HG03066 (cell line): Measurements from ENCODE around the gene GDA.

Experiments used
- ATAC-seq: cut with Tn5 transposase; IDR thresholded peaks from one replicate; pipeline ENCODE4 v1.9.1; 2021; ENCODE audit warnings: low read depth; ENCODE audit not compliant: unreplicated experiment

Gene GDA

DNA sequence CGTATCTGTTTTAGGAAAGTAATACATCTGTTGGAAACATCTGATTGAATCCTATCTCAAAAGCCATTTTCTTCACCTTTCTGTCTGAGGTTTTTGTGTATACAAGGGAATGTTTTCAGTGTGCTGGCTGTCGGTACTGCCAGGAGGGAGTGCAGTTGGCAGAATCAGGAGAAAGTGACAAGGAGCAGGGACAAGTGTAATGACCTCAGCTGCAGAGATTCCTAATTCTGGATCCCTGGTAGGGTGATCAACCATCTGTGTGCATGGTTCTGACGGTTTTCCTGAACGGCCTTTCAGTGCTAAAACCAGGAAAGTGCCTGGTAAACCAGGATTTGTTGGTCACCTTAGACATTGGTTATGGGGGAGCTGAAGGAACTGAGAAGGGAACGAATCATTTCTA lies 1.6 kb upstream of the GDA start:
- ATAC-seq: no peak

DNA sequence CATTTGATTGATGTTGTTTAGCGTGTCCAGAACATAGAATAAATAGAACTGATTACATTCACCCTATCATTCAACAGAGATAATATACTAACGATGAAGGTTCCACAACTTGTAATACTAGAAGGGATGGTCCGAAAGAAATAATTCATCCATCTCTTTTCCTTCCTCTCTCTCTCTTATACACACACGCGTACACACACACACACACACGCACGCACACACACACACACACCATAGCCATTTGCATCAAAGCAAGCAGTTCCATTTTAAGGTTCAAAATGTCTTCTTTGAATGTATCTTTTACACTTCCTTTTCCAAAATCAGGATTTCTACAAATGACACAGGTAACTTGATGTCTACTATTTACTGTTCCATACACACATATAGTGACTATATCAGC lies 887 bp downstream of the GDA start:
- ATAC-seq: no peak

DNA sequence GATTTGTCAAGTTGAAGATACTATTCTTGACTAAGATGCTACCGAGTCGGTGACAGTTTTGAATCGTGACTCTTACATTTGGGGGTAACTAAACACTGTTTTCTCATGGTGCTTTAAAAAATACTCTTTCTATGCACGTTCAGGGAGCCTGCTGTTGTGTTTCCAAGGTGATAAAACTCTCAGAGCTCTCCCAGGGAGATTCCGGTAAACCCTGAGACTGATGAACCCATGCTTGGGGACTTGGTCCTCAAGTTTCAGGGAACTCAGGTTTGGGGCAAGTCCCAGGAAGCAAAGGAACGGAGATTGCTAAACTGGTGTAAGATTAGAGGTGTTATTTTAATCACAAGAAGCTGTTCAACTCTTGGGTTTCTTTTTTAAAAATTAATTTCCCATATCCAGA lies 1.4 kb downstream of the GDA start:
- no peak for ATAC-seq

DNA sequence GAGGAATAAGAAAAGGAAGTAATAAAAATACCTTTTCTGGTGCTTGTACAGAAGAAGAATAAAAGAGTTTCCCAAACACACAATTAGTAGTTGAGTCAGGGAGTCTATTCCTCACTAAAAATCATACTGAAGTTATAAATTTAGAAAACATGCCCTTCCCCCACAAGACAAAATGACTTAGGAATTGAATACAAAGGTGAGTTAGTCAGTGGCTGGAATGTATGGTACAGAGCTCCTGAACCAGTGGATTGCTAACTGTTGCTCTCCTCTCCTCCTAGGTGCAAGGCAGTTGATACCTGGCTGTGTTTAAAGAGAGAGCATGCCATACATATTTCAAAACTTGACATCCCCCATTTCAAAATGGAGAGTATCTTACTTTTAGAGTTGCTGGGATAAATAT lies 1.9 kb downstream of the GDA start:
- ATAC-seq: no peak

DNA sequence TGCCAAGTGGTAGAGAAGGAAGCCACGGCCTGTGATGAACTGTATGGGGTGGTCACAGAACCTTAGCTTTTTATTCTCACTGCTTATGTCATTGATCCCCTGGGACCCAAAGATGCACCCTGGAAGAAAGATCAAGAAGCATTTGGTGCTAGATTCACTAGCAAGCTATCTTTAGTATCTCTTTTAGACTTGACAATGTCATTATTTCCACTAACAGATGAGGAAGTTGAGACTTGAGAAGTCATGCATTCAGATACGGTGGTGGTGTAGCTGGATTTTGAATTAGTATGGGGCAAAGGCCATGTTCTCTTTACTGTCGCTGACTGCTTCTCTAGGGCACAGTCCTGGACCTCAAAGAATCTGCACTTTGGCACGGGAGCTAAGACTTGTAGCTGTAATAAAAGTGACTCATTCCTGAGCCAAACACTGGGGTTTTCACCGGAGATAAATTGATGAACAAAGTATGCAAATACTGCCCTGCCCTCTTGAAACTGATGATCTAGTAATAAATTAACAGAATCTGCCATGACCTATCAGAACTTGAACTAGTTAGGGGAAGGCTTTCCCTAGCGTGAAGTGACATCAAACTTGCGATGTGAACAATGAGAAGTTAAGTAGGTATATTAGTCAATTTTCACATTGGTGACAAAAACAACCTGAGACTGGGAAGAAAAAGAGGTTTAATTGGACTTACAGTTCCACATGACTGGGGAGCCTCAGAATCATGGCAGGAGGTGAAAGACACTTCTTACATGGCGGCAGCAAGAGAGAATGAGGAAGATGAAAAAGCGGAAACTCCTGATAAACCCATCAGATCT lies 5.4 kb downstream of the GDA start:
- ATAC-seq: peak; percentile 85

DNA sequence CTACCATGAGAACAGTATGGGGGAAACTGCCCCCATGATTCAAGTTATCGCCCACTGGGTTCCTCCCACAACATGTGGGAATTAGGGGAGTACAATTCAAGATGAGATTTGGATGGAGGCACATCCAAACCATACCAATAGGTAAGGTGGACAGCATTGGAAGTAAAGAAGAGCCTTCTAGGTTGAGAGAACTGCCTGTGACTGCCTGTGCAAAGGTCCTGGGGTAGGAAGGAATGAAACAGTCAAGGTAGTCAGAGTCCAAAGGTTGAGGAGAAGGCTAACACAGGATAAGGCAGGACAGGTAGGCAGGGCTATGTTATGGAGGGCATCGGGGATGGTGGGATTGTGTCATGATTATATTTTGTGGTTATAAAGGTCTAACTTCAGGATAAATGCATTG lies 6.1 kb downstream of the GDA start:
- no peak for ATAC-seq

GRCh38 chr9:72156586-72156985 lies 7.3 kb downstream of the GDA start:
- no peak for ATAC-seq

GRCh38 chr9:72158680-72159079 lies 9.4 kb downstream of the GDA start:
- no peak for ATAC-seq

- no peak for ATAC-seq
These were observed 11.3 kb downstream of the GDA start for GRCh38 chr9:72160446-72161123.

GRCh38 chr9:72165326-72165725 lies 16.1 kb downstream of the GDA start:
- ATAC-seq: no peak

- ATAC-seq: no peak
These were observed 16.7 kb downstream of the GDA start for GRCh38 chr9:72165821-72166547.

- no peak for ATAC-seq
These were observed 18.8 kb downstream of the GDA start for GRCh38 chr9:72168075-72168474.

DNA sequence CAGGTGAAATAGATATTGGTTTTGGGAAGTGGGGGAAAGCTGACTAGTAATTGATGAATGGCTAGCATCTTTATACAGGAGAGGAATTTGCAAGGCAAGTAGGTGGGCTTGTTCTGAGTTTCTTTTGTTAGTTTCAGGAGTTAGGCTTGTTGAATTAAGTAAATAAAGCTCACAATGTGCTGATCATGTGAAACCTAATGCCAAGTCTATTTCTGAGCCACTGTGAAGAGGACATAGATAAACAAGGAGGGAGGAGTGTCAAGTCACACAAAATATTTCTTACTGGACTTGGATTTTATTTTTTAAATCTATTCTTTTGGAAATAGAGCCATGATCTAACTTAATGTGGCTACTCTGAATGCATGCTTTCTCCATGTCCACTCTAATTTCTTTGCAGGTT lies 19.9 kb downstream of the GDA start:
- no peak for ATAC-seq

DNA sequence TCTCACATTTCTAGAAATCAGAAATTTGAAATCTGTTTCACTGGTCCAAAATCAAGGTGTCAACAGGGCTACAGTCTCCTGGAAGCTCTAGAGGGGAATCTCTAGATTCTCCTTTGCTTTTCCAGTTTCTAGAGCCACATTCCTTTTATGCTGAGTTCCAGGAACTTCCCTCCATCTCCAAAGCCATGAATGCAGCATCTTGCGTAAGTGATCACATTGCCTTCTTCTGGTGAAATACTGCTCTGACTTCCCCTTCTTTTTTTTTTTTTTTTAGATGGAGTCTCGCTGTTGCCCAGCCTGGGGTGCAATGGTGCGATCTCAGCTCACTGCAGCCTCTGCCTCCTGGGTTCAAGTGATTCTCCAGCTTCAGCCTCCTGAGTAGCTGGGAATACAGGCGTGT lies 23.8 kb downstream of the GDA start:
- no peak for ATAC-seq

- no peak for ATAC-seq
These were observed 36.3 kb downstream of the GDA start for GRCh38 chr9:72185561-72185960.

DNA sequence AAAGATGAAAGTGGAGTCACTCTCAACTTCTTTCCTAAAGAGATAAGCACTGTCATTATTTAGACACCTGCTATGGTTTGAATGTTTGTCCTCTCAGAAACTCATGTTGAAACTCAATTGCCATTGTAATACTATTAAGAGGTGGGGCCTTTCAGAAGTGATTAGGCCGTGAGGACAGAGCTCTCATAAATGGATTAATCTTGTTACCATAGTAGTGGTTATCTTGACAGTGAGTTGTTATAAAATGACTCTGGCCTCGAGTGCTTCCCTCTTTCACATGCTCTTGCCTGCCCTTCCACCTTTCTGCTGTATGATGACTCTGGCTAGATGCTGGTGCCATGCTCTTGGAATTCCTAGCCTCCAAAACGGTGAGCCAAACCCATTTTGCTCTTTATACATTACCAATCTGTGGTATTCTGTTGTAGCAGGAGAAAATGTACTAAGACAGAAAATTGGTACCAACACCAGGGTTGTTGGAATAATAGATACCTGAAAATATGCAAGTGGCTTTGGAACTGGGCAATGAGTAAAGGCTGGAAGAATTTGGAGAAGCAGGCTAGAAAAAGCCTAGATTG lies 38.0 kb downstream of the GDA start:
- ATAC-seq: no peak

DNA sequence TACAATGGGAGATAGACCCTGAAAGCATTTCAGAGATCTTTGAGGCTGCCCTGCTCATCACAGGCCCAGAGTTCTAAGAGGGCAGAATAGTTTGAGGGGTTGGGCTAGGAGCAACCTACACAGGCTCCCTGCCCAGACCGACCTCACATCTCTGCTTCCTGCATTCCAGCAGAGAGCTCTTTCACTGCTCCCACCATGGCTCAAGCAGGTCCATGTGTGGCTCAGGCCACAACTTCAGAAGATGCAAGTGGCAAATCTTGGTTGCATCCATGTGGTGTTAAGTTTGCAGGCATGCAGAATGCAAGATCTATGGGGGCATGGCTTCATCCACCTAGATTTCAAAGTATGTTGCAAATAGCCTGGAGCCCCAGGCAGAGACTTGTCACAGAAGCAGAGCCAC lies 39.0 kb downstream of the GDA start:
- ATAC-seq: no peak

- ATAC-seq: peak; percentile 90
These were observed 44.2 kb downstream of the GDA start for GRCh38 chr9:72193478-72193881.

DNA sequence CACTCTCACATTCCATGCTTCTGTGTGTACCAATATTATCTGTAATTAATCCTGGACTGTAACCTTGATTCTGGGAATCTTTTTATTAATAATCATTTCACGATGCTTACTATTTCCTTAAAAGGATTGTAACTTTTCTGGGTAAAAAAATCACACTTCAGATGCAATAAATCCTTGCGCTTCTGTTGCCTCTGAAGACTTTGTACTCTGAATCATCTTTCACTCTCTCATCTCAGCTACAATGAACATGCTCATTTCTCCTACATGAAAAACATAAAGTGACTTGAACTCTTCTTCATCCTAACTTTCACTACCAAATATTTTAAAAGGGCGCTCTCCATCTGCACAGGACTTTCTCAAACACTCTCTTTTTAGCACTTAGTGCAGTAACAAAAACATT lies 50.0 kb downstream of the GDA start:
- ATAC-seq: no peak

DNA sequence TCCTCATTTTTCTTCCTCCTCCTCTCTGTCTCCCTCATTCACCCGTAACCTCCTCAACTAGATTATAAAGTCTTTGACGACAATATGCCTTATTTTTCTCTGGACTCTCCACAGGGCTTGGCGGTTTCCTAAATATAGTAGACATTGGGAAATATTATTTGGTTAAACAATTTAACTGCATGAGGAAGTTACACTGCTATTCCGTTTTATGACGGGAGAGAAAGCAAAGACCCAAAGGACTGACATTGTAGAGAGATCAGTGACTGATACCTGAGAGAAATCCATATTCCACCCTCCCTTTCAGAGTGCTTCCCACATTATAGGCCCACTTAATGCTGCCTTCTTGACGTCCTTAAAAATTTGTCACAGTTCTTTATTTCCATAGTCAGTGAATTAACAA lies 51.2 kb downstream of the GDA start:
- ATAC-seq: no peak

GRCh38 chr9:72202009-72202408 lies 52.8 kb downstream of the GDA start:
- no peak for ATAC-seq
